Sigmoid colon (tissue), 7 donors: ENCODE results near the gene RUNX2. TPM values are rescaled to one million over a fixed set of nuclear protein-coding genes. Genes with fewer than 3 reads are reported as not detected.

ENCODE experiments used
- DNase-seq: peaks from one replicate; pipeline ENCODE4 v3.0.0-alpha.2; 2019
- H3K27ac ChIP-seq, 4 donors: fragments of 200-600 bp; sonication (generic); one replicate each; pipeline ENCODE4 v1.5.1; 2016 to 2019; ENCODE audit warnings: mild to moderate bottlenecking in 1 of 4
- H3K27me3 ChIP-seq, 3 donors: fragments of 200-600 bp; sonication (generic); one replicate each; pipeline ENCODE4 v1.5.1; 2019; ENCODE audit warnings: mild to moderate bottlenecking in 1 of 3
- H3K36me3 ChIP-seq, 4 donors: fragments of 200-600 bp; sonication (generic); one replicate each; pipeline ENCODE4 v1.5.1; 2016 to 2019
- H3K4me1 ChIP-seq, 4 donors: fragments of 200-600 bp; sonication (generic); one replicate each; pipeline ENCODE4 v1.5.1; 2017 to 2019
- H3K4me3 ChIP-seq, 4 donors: fragments of 200-600 bp; sonication (generic); one replicate each; pipeline ENCODE4 v1.5.1; 2017 to 2019; ENCODE audit warnings: mild to moderate bottlenecking in 2 of 4, moderate library complexity in 1 of 4
- H3K9me3 ChIP-seq, 4 donors: fragments of 200-600 bp in 3 of 4; sonication (generic) in 3 of 4; one replicate each; pipeline versions ENCODE4 v1.5.1 to v1.6.1; 2013 to 2019
- CTCF ChIP-seq, 4 experiments: fragments of 450-650 bp in 3 of 4; fragments of 200-600 bp in 1 of 4; IDR thresholded peaks; one replicate each; pipeline ENCODE4 v1.5.1; 2016 to 2019; ENCODE audit warnings: antibody characterized with exemption in 4 of 4, mild to moderate bottlenecking in 3 of 4, moderate library complexity in 2 of 4
- EP300 ChIP-seq, 4 donors: sonication (generic); formaldehyde crosslinking; IDR thresholded peaks; one replicate each; pipeline ENCODE4 v1.6.1; 2017; ENCODE audit warnings: antibody characterized with exemption in 4 of 4
- POLR2A ChIP-seq, 2 donors: fragments of 450-650 bp; IDR thresholded peaks; one replicate each; pipeline ENCODE4 v1.6.1; 2016; ENCODE audit warnings: antibody characterized with exemption in 2 of 2, mild to moderate bottlenecking in 2 of 2, moderate library complexity in 2 of 2
- POLR2AphosphoS5 ChIP-seq, 4 donors: sonication (generic); formaldehyde crosslinking; IDR thresholded peaks; one replicate each; pipeline ENCODE4 v1.6.1; 2017; ENCODE audit warnings: antibody characterized with exemption in 4 of 4
- WGBS, 2 donors: extraction: QIAGEN DNeasy Blood & Tissue Kit; methylation state at CpG; one replicate each; pipeline ENCODE4 v1.1.7; 2013; 5-methylcytosine and 5-hydroxymethylcytosine counted together
- intact Hi-C: fragments of 100-400 bp; cut with DNase I; formaldehyde crosslinking; loops from one replicate; pipeline ENCODE4 v1.15.1; 2023
- polyA plus RNA-seq, 3 donors: library from polyadenylated mRNA; stranded (reverse); fragments of 200-250 nt; gene quantifications; one replicate each; pipeline ENCODE4 v1.2.3, GENCODE V29; 2013
- total RNA-seq, 4 donors: library from RNA; depleted of rRNA; stranded (reverse); fragments of >200 nt; gene quantifications; one replicate each; pipeline ENCODE4 v1.1.0, GENCODE V29; 2016
- donor health status: healthy with polysubstance abuse.
- donor health status: Bipolar disorder and iron deficiency.
- donor health status: healthy.

The RUNX2 gene
- total and polyA plus RNA-seq, 7 donors, result 0.92 to 4.7 (median 2.9) TPM

- no peak for DNase-seq
- Histone ChIP-seq H3K27ac (no peak overlapping the region), H3K4me3 (no peak overlapping the region), H3K36me3 (no peaks in the 10 kb centered on the region), H3K4me1 (peaks cover 0 to 18% (median 15%) of the 10 kb centered on the region in 4 donors), H3K9me3 (peaks cover 0 to 2% (median 0%) of the 10 kb centered on the region in 4 donors), H3K27me3 (no peaks in the 10 kb centered on the region)
- intact Hi-C loops, result no loop called here
- TF ChIP-seq EP300 (IDR thresholded peaks at IDR 0.05) (no peak), CTCF (IDR thresholded peaks at IDR 0.05) (no peak)
Measured at GRCh38 chr6:45599053-45599452, 270.9 kb downstream of the RUNX2 start.

- Histone ChIP-seq H3K4me1 (peaks cover 0 to 9% (median 0%) of the 10 kb centered on the region in 4 donors), H3K27ac (no peak overlapping the region), H3K9me3 (no peaks in the 10 kb centered on the region), H3K36me3 (no peaks in the 10 kb centered on the region), H3K4me3 (no peak overlapping the region), H3K27me3 (no peaks in the 10 kb centered on the region)
- DNase-seq, result no peak
- TF ChIP-seq EP300 (IDR thresholded peaks at IDR 0.05) (no peak), POLR2AphosphoS5 (IDR thresholded peaks at IDR 0.05) (no peak), POLR2A (IDR thresholded peaks at IDR 0.05) (no peak)
- intact Hi-C loops, result no loop called here
- 87 to 90% methylated on average over 1 of the region's 1 CpG for WGBS, 2 donors
Measured at GRCh38 chr6:45605971-45606370, 277.8 kb downstream of the RUNX2 start.

- DNase-seq, result no peak
- no peaks in the 10 kb centered on the region for H3K36me3 ChIP-seq
- H3K9me3 ChIP-seq, result no peaks in the 10 kb centered on the region
- intact Hi-C loops, result no loop called here
- WGBS, 2 donors, result 46 to 68% methylated on average over 7 of the region's 7 CpGs
- H3K27ac ChIP-seq, result no peak overlapping the region
- H3K4me3 ChIP-seq, result no peak overlapping the region
- no peaks in the 10 kb centered on the region for H3K27me3 ChIP-seq
- peaks cover 0 to 9% (median 0%) of the 10 kb centered on the region in 4 donors for H3K4me1 ChIP-seq
- TF ChIP-seq CTCF (IDR thresholded peaks at IDR 0.05), result no peak
- no peak for TF ChIP-seq POLR2A (IDR thresholded peaks at IDR 0.05)
- no peak for TF ChIP-seq POLR2AphosphoS5 (IDR thresholded peaks at IDR 0.05)
- TF ChIP-seq EP300 (IDR thresholded peaks at IDR 0.05), result no peak
Measured at GRCh38 chr6:45606831-45607400, 278.8 kb downstream of the RUNX2 start.

GRCh38 chr6:45607798-45608197 lies 279.7 kb downstream of the RUNX2 start:
- H3K36me3 ChIP-seq, result no peaks in the 10 kb centered on the region
- no peak for TF ChIP-seq POLR2AphosphoS5 (IDR thresholded peaks at IDR 0.05)
- TF ChIP-seq EP300 (IDR thresholded peaks at IDR 0.05), result no peak
- TF ChIP-seq POLR2A (IDR thresholded peaks at IDR 0.05), result no peak
- TF ChIP-seq CTCF (IDR thresholded peaks at IDR 0.05), result no peak
- no peak for DNase-seq
- WGBS, 2 donors, result 14 to 55% methylated on average over 4 of the region's 4 CpGs
- H3K27me3 ChIP-seq, result no peaks in the 10 kb centered on the region
- H3K4me1 ChIP-seq, result peaks cover 0 to 9% (median 0%) of the 10 kb centered on the region in 4 donors
- intact Hi-C loops, result no loop called here
- H3K9me3 ChIP-seq, result no peaks in the 10 kb centered on the region
- H3K27ac ChIP-seq, result no peak overlapping the region
- no peak overlapping the region for H3K4me3 ChIP-seq

GRCh38 chr6:45608252-45608913 lies 280.3 kb downstream of the RUNX2 start:
- H3K4me1 ChIP-seq, result peaks cover 0 to 10% (median 0%) of the 10 kb centered on the region in 4 donors
- intact Hi-C loops, result no loop called here
- H3K9me3 ChIP-seq, result no peaks in the 10 kb centered on the region
- no peak overlapping the region for H3K27ac ChIP-seq
- no peak overlapping the region for H3K4me3 ChIP-seq
- TF ChIP-seq EP300 (IDR thresholded peaks at IDR 0.05) (no peak), CTCF (IDR thresholded peaks at IDR 0.05) (no peak), POLR2A (IDR thresholded peaks at IDR 0.05) (no peak), POLR2AphosphoS5 (IDR thresholded peaks at IDR 0.05) (no peak)
- no peaks in the 10 kb centered on the region for H3K36me3 ChIP-seq
- no peak for DNase-seq
- WGBS, 2 donors, result 47 to 73% methylated on average over 10 of the region's 10 CpGs
- H3K27me3 ChIP-seq, result no peaks in the 10 kb centered on the region
